GM12878 (cell line): ENCODE data around the gene PPP2R3A. TPM values are rescaled to one million over a fixed set of nuclear protein-coding genes. Genes with fewer than 3 reads are reported as not detected.

ENCODE experiments used
- BMI1 ChIP-seq: fragments of 450-650 bp; IDR thresholded peaks from 2 replicates; pipeline ENCODE4 v1.6.1; 2016; ENCODE audit warnings: mild to moderate bottlenecking, moderate library complexity, borderline replicate concordance
- CBFB ChIP-seq: IDR thresholded peaks from 2 replicates; pipeline ENCODE4 v1.6.1; 2016; ENCODE audit warnings: antibody characterized with exemption, low read depth
- CBX5 ChIP-seq: sonication (generic); IDR thresholded peaks from 2 replicates; pipeline ENCODE4 v1.6.1; 2016; ENCODE audit warnings: low read depth, moderate library complexity, mild to moderate bottlenecking, inconsistent platforms
- E4F1 ChIP-seq: fragments of 450-650 bp; IDR thresholded peaks from 2 replicates; pipeline ENCODE4 v1.6.1; 2018; ENCODE audit warnings: borderline replicate concordance, mild to moderate bottlenecking; ENCODE audit not compliant: partially characterized antibody
- FOXK2 ChIP-seq: fragments of 450-650 bp; IDR thresholded peaks from 2 replicates; pipeline ENCODE4 v1.6.1; 2017; ENCODE audit warnings: mild to moderate bottlenecking, moderate library complexity
- GATAD2B ChIP-seq: fragments of 450-650 bp; conservative IDR thresholded peaks from 2 replicates; pipeline ENCODE4 v1.6.1; 2017; ENCODE audit warnings: low read depth, mild to moderate bottlenecking, moderate library complexity
- MAX ChIP-seq: IDR thresholded peaks from 2 replicates; pipeline ENCODE4 v1.6.1; 2012; ENCODE audit warnings: low read depth, low read length, improper control_type of control experiment
- NFXL1 ChIP-seq: fragments of 450-650 bp; IDR thresholded peaks from 2 replicates; pipeline ENCODE4 v1.6.1; 2017; ENCODE audit warnings: antibody characterized with exemption, mild to moderate bottlenecking, borderline replicate concordance
- NKRF ChIP-seq: fragments of 450-650 bp; conservative IDR thresholded peaks from 2 replicates; pipeline ENCODE4 v1.6.1; 2017; ENCODE audit warnings: mild to moderate bottlenecking, moderate library complexity
- POLR2AphosphoS2 ChIP-seq: IDR thresholded peaks from 2 replicates; pipeline ENCODE4 v1.6.1; 2011; ENCODE audit warnings: low read depth, mild to moderate bottlenecking, low read length, improper control_type of control experiment, moderate library complexity
- POLR2AphosphoS5 ChIP-seq: IDR thresholded peaks from 2 replicates; pipeline ENCODE4 v1.6.1; 2011; ENCODE audit warnings: mild to moderate bottlenecking, low read length, inconsistent platforms
- WRNIP1 ChIP-seq: IDR thresholded peaks from 2 replicates; pipeline ENCODE4 v1.6.1; 2011; ENCODE audit warnings: low read depth, low read length, improper control_type of control experiment, borderline replicate concordance
- YY1 ChIP-seq: IDR thresholded peaks from 2 replicates; pipeline ENCODE4 v1.6.1; 2011; ENCODE audit warnings: low read depth, mild to moderate bottlenecking, low read length
- ZNF217 ChIP-seq: fragments of 450-650 bp; IDR thresholded peaks from 2 replicates; pipeline ENCODE4 v1.6.1; 2017; ENCODE audit warnings: antibody characterized with exemption, mild to moderate bottlenecking
- polyA plus RNA-seq, 11 experiments: library from polyadenylated mRNA; depleted of rRNA in 4 of 11; unstranded in 6 of 11; stranded (reverse) in 5 of 11; fragments of >200 nt; fragmentation: Nextera tagmentation in 4 of 11; fragmentation: Illumina TruSeq in 1 of 11; extraction: Ambion mirVana in 4 of 11; extraction: Trizol in 1 of 11; gene quantifications; 1 replicate in 1 of 11; 2 replicates in 10 of 11; pipeline versions ENCODE4 v1.2.1 to v1.2.3, GENCODE V29; 2011 to 2016; ENCODE audit warnings: inconsistent platforms in 2 of 11, missing spikeins in 2 of 11, low read depth in 1 of 11
- total RNA-seq, 4 experiments: library from RNA; depleted of rRNA in 3 of 4; stranded (reverse); fragments of >200 nt in 3 of 4; fragmentation: Illumina TruSeq in 1 of 4; extraction: Trizol in 1 of 4; gene quantifications; 2 replicates each; pipeline versions ENCODE4 v1.2.1 to v1.2.3, GENCODE V29; 2013 to 2021
- TF ChIP-seq, protein P1 (sequence below): fragments of 450-650 bp; formaldehyde crosslinking; IDR thresholded peaks from 2 replicates; pipeline ENCODE4 v1.4.0; 2020; ENCODE audit warnings: mild to moderate bottlenecking, moderate library complexity
- TF ChIP-seq, protein P2 (sequence below): fragments of 450-650 bp; IDR thresholded peaks from 2 replicates; pipeline ENCODE4 v1.6.1; 2017; ENCODE audit warnings: mild to moderate bottlenecking, moderate library complexity

The PPP2R3A gene
- total and polyA plus RNA-seq, 10 of the 15 experiments (the other 5 are each of a cell fraction or from before 2014, with no cell fraction given) = under 0.01 to 0.16 (median 0.06) TPM; not detected in 5

DNA sequence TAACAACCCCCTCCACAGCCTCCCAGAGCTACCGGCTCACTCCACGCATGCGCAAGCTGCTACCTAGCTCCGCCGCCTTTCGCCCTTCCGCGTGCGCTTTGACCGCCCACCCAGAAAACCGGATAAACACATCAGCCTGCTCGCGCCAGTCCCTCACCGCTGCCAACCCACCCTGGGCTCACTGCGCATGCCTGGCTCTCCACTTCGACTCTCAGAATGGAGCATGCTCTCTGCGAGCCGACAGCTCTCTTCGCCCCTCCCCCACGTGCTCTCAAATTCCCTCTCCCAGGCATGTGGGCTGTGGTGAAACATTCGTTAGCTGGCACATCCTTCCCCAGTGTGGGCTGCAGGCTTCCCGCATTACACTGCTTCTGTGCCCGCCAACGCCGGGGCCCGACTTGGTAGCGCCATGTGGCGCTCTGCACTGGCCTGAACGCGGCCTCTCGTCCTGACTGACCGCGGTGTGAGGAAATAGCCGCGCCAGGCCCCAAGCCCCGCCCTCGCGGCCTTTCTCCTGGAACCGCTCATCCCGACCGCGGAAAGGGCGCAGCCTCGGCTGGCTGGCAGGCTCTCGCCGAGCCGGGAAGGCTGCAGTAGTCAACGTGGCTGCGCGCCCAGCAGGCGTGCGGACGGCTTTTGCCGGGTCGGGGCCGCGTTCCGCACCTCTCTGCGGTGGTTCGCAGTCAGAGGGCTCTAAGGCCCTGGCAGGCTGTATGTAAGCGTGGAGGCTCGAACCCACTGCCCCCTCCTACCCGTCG, 231.1 kb downstream of the PPP2R3A start (continued):
- TF ChIP-seq, protein P1, sequence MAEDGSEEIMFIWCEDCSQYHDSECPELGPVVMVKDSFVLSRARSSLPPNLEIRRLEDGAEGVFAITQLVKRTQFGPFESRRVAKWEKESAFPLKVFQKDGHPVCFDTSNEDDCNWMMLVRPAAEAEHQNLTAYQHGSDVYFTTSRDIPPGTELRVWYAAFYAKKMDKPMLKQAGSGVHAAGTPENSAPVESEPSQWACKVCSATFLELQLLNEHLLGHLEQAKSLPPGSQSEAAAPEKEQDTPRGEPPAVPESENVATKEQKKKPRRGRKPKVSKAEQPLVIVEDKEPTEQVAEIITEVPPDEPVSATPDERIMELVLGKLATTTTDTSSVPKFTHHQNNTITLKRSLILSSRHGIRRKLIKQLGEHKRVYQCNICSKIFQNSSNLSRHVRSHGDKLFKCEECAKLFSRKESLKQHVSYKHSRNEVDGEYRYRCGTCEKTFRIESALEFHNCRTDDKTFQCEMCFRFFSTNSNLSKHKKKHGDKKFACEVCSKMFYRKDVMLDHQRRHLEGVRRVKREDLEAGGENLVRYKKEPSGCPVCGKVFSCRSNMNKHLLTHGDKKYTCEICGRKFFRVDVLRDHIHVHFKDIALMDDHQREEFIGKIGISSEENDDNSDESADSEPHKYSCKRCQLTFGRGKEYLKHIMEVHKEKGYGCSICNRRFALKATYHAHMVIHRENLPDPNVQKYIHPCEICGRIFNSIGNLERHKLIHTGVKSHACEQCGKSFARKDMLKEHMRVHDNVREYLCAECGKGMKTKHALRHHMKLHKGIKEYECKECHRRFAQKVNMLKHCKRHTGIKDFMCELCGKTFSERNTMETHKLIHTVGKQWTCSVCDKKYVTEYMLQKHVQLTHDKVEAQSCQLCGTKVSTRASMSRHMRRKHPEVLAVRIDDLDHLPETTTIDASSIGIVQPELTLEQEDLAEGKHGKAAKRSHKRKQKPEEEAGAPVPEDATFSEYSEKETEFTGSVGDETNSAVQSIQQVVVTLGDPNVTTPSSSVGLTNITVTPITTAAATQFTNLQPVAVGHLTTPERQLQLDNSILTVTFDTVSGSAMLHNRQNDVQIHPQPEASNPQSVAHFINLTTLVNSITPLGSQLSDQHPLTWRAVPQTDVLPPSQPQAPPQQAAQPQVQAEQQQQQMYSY (CRISPR knock-in tag) = 0 out of 2 replicates have a peak, but pooled peaks have one; percentile 25
- TF ChIP-seq FOXK2 = peak; percentile 87
- peak; percentile 95 for TF ChIP-seq NKRF
- no peak for TF ChIP-seq BMI1
- TF ChIP-seq MAX = peak; percentile 98
- TF ChIP-seq ZNF217 = no peak
- TF ChIP-seq POLR2AphosphoS5 = peak; percentile 84
- no peak for TF ChIP-seq WRNIP1
- 0 out of 2 replicates have a peak, but pooled peaks have one; percentile 11 for TF ChIP-seq CBFB
- no peak; the same call in 1 of the 2 replicates for TF ChIP-seq YY1
- peak; percentile 97 for TF ChIP-seq GATAD2B
- peak; percentile 75; the same call in 1 of the 2 replicates for TF ChIP-seq POLR2AphosphoS2
- TF ChIP-seq, protein P2, sequence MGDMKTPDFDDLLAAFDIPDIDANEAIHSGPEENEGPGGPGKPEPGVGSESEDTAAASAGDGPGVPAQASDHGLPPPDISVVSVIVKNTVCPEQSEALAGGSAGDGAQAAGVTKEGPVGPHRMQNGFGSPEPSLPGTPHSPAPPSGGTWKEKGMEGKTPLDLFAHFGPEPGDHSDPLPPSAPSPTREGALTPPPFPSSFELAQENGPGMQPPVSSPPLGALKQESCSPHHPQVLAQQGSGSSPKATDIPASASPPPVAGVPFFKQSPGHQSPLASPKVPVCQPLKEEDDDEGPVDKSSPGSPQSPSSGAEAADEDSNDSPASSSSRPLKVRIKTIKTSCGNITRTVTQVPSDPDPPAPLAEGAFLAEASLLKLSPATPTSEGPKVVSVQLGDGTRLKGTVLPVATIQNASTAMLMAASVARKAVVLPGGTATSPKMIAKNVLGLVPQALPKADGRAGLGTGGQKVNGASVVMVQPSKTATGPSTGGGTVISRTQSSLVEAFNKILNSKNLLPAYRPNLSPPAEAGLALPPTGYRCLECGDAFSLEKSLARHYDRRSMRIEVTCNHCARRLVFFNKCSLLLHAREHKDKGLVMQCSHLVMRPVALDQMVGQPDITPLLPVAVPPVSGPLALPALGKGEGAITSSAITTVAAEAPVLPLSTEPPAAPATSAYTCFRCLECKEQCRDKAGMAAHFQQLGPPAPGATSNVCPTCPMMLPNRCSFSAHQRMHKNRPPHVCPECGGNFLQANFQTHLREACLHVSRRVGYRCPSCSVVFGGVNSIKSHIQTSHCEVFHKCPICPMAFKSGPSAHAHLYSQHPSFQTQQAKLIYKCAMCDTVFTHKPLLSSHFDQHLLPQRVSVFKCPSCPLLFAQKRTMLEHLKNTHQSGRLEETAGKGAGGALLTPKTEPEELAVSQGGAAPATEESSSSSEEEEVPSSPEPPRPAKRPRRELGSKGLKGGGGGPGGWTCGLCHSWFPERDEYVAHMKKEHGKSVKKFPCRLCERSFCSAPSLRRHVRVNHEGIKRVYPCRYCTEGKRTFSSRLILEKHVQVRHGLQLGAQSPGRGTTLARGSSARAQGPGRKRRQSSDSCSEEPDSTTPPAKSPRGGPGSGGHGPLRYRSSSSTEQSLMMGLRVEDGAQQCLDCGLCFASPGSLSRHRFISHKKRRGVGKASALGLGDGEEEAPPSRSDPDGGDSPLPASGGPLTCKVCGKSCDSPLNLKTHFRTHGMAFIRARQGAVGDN = peak; percentile 99
- TF ChIP-seq CBX5 = 0 out of 2 replicates have a peak, but pooled peaks have one; percentile 18
- TF ChIP-seq E4F1 = peak; percentile 77
- no peak for TF ChIP-seq NFXL1
